A673 (cell line): Measurements from ENCODE around the gene MACC1.

Source experiments
- CTCF ChIP-seq: fragments of 300-800, 200-600 bp; sonication (generic); conservative IDR thresholded peaks from 2 replicates; pipeline ENCODE4 v1.5.1; 2017; ENCODE audit warnings: low read depth, mild to moderate bottlenecking, antibody characterized with exemption, low read length, moderate library complexity, mixed read lengths
- EZH2 ChIP-seq: fragments of 200-600 bp; sonication (generic); IDR thresholded peaks from 2 replicates; pipeline ENCODE4 v1.6.1; 2017; ENCODE audit warnings: borderline replicate concordance, low read depth, mild to moderate bottlenecking, mixed read lengths, antibody characterized with exemption, low read length; ENCODE audit not compliant: poor library complexity, severe bottlenecking

- no peak for TF ChIP-seq CTCF
- no peak for TF ChIP-seq EZH2
Observed at GRCh38 chr7:20164425-20165145, 52.6 kb downstream of the MACC1 start.
